T follicular helper cell (primary cell): Measurements from ENCODE around the gene CYB5R2.

Experiments
- DNase-seq: peaks from one replicate; pipeline ENCODE4 v3.0.0-alpha.2; 2020; ENCODE audit warnings: low read depth

The CYB5R2 gene

DNA sequence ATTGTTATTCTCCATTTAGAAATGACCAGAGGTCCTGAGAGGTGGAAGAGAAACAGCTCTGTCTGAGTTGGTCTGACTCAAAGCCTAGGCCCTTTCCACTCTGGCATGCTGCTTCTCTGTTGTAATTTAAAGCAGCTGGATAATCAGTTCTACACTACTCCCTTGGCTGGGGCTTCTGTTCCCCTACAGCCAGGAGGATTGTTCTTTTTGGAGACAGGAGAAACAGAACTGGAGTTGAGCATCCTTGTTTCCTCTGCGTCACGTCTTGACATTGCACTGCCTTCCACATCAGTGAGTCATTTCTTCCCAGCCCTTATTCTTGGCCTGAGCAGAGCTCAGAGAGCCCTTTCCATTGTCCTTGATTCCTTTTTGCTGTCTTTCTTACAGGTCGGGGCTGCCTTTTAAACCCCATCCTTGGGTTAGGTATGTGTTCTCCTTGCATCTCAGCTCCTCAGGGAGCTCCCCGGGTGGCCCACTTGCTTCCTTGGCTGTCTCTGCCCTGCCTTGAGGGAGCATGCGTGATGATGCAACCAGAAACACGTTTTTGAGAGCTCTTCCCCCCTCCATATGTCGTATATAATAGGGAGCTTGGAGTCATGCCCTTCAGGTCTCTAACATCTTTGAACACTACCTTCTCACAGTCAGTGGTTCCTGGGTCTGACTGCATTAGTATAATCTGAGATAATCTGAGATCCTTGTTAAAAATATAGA lies 35.7 kb downstream of the CYB5R2 start:
- no peak for DNase-seq

DNA sequence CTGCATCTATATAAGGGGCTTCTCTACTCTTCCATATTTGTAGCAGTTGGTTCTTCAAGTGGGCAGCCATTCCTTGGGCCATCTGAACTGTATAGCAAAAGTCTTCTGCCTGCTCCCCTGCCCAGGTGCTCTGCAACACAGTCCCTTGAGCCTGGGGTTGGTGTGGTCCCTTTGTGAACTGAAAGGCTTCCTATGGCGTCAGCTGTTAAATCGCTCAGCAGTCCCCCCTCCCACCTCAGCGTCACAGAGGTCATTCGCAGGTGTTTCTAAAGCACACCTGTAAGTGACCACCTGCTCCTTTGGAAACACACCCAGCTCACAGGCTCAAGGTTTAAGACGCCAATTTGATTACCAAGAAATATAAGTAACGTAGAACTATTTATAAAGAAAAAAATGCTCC lies 37.0 kb downstream of the CYB5R2 start:
- no peak for DNase-seq

DNA sequence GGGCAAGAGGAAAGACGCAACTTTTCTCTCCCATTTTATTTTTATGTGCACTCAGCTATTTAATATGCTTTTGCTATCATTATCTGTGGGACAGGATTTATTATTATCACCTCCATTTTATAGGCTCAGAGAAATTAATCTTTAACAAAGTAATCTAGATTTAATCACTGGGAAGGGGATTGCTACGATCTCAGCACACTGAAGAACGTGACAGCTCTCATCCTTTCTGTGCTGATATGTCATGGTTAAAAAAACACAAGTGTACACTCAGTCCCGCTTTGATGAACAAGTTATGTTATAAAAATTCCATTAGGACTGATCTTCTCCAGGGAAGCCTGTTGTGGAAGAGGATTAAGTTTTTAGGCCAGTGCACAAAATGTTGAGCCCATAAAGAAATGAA lies 37.6 kb downstream of the CYB5R2 start:
- DNase-seq = no peak

DNA sequence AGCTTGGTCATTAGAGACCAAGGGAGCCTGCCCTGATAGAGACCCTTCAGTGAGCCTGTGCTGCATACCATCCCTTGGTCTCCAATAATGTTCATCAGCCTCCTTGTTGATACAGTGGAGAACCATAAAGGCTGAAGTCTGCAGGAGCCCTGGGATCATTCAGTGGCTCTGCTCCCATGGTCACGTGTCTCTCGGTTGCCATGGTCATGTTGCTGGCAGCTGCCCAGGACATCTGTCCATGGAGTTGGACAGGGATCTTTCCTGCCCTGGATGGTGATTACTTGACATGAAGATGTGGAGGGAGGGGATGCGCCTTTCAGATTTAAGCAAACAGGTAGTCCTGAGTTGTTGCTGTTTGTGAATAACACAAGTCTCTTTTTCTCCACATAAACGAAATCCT lies 38.2 kb downstream of the CYB5R2 start:
- DNase-seq = no peak

DNA sequence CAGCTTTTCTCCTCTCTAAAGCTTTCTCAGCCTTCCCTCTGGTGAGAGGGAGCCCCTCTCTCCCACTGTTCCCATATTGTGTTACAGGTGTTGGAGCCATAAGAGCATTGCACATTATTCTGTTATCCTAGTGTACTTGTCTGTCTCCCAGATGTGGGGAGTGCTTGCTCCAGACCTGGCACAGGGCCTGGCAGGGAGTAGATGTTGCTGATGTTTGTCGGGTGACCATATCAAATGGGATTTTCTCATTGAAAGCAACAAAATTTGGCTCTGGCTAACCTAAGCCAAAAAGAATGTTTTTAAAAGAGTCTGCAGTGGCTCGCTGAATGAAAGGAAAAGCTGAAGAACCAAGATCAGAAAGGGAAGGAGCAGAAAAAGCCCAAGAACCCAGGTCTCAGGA lies 41.1 kb downstream of the CYB5R2 start:
- DNase-seq = no peak

DNA sequence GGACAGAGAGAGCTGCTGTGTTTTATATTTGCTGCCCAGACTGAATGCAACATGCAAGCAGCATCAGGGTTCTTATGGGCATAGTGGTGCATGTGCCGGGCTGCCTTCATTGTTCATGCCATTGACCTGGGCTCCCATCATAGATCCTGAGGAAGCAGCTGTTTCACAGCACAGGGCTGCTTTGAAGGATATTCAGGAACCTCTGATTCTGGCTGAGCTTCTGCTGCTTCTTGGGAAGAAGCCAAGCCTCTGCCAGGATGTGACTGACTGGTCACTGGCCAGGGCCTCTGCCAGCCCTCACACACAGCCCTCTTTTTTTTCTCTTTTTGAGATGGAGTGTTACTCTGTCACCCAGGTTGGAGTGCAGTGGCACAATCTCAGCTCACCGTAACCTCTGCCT lies 43.3 kb downstream of the CYB5R2 start:
- DNase-seq = no peak

DNA sequence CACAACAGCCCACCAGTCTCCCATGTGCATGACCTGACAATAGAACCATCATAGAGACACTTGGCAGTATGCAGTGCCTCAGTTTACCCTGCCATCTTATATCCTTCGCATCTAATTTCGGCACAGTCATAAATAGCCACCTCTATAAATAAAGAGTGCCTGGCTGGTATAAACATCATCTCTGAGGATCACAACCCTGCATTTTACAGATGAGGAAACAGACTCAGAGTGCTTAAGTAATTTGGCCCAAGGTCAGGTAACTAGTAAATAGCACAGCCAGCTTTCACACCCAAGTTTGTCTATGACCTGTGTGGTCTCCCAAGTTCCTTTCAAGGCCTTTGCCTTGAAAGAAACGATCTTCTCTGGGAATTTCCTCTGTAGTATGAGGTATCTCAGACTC lies 44.6 kb downstream of the CYB5R2 start:
- DNase-seq = no peak

DNA sequence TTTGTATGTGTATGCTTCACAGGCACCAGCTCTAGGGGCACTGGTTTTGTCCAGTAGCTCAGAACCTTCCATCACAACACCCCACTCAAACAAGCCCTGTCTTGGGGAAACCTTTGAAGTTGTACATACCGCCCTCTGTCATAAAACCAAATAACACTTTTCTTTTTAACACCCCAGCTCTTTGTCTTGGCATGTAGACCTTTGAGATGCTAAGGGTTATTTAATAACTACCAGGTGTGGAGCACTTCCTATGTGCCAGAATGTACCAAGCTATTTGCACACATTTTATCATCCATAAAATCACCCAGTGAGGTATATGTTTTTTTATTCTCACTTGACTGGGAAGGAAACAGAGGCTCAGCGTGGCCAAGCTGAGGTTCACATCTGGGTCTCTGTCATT lies 50.6 kb downstream of the CYB5R2 start:
- DNase-seq = no peak

DNA sequence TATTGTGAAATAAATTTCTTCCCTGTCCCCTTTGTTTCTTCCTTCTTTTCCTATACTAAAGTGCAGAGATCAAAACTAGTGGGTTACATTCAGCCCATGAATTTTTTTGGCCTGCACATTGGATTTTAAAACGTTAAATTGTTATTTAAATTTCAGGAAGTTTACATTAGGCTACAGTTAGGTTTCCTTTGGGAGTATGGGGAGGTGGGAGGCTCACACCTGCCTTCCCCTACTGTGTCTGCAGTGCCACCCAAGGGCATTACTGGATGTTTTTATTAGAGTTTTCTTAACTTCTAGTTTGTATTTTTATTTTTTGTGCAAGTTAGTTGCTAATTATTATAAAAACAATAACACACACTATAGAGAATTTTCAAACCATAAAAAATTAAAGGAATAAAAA lies 51.7 kb downstream of the CYB5R2 start:
- no peak for DNase-seq

DNA sequence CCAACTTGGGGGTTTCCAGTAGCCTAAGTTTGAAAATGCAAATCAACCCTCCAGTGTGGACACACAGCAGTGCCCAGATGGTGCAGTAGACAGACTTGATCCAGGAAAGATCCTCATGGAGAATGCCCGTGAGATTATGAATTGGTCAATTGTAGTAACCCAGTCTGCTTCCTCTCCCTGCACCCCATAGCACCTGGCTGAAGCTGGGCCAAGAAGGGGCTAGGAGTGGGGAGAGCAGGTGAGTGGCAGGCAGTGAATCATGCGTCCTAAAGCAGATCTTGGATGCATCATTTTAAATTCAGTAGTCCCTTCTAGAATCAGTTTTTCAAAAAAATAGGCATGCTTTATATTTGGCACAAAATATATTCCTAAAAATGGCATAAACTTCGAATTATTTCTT lies 52.2 kb downstream of the CYB5R2 start:
- no peak for DNase-seq

DNA sequence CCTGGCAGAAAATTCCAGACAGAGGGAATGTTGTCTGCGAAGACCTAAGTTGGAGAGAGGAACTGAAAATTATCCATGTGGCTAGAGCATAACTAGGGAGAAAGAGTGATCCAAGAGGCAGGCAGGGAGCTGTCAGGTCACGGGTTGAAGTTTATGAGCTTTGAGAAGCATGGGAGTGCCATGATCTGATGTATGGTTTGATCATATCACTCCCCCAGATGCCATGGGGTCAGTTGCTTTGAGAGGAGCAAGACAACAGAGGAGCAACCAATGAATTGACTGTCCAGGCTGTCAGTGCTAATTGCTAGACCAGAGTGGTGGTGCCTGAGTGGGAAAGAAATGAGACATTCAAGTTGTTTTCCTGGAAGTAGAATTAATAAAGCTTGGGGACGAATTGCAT lies 54.0 kb downstream of the CYB5R2 start:
- no peak for DNase-seq

DNA sequence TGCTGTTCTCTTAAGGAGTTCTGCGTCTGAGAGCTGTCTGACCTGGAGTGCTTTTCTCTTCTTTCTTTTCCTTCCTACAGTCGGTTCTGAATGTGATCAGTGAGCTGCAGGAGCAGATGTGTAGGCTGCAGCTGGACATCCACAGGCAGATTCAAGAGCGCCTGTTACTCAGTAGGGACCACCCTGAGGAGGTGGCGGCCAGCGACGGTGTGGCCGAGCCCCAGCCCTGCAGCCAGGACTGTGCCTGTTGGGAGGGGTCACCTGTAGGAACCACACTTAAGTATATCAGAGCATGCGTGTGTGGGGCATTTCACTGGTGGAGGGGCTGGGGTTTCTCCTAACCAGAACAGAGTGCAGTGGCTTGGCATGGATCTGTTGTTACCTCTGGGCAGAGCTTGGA lies 56.3 kb downstream of the CYB5R2 start:
- no peak for DNase-seq
